ENCODE measurements around the gene HELT.

The HELT gene

GRCh38 chr4:185004562-185005218, 13.6 kb upstream of the HELT start:
- DNase-seq: no peak

- peak; percentile 64 for DNase-seq
Observed at GRCh38 chr4:185005219-185005819, 13.0 kb upstream of the HELT start.

GRCh38 chr4:185011408-185011807, 6.9 kb upstream of the HELT start:
- DNase-seq: no peak

- no peak for DNase-seq
Observed at GRCh38 chr4:185013417-185014125, 4.7 kb upstream of the HELT start.

- DNase-seq: no peak
Observed at GRCh38 chr4:185015108-185015507, 3.2 kb upstream of the HELT start.

GRCh38 chr4:185016101-185016940, 2.0 kb upstream of the HELT start:
- no peak for DNase-seq

- no peak for DNase-seq
Observed at GRCh38 chr4:185016946-185017758, 1.1 kb upstream of the HELT start.

GRCh38 chr4:185018834-185019455, 655 bp downstream of the HELT start:
- no peak for DNase-seq

DNA sequence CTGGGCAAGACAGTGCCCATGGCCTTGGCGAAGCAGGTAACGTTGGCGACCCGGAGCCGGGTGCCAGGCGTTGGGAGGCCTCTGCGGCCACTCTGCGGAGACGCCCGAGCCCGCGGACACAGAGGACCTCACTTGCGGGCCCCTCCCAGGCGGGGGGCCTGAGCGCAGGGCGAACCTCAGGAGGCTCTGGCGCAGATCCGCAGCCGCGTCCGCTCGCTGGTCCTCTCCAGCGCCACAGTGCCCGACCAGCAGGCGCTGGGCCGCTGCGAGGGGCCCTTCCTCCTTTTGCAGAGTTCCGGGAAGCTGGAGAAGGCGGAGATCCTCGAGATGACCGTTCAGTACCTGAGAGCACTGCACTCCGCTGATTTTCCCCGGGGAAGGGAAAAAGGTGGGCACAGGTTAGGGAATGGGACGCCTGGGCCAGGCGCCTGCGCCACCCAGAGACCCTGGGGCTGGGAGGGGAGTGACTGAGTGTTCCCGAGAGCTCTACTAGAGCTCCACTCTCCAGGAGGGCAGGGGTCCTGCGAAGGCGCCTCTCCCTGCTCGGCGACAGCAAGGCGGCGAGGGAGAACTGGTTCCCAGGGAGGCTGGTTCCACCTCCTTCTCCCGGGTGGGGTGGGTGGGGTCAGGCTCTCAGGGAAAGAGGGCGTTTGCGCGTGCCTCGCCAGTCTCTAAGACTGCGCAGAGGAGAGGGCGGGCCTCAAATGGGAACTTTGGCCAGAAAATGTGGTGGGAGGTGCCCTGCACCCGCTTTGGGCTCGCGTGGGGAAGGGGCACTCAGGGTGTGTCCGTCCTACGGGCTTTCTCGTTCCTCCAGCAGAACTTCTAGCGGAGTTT, 1.4 kb downstream of the HELT start:
- DNase-seq: no peak

DNA sequence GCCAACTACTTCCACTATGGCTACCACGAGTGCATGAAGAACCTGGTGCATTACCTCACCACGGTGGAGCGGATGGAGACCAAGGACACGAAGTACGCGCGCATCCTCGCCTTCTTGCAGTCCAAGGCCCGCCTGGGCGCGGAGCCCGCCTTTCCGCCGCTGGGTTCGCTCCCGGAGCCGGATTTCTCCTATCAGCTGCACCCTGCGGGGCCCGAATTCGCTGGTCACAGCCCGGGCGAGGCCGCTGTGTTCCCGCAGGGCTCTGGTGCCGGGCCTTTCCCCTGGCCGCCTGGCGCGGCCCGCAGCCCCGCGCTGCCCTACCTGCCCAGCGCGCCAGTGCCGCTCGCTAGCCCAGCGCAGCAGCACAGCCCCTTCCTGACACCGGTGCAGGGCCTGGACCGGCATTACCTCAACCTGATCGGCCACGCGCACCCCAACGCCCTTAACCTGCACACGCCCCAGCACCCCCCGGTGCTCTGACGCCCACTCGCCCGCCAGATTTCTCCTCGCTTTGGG, 2.1 kb downstream of the HELT start:
- DNase-seq: no peak

DNA sequence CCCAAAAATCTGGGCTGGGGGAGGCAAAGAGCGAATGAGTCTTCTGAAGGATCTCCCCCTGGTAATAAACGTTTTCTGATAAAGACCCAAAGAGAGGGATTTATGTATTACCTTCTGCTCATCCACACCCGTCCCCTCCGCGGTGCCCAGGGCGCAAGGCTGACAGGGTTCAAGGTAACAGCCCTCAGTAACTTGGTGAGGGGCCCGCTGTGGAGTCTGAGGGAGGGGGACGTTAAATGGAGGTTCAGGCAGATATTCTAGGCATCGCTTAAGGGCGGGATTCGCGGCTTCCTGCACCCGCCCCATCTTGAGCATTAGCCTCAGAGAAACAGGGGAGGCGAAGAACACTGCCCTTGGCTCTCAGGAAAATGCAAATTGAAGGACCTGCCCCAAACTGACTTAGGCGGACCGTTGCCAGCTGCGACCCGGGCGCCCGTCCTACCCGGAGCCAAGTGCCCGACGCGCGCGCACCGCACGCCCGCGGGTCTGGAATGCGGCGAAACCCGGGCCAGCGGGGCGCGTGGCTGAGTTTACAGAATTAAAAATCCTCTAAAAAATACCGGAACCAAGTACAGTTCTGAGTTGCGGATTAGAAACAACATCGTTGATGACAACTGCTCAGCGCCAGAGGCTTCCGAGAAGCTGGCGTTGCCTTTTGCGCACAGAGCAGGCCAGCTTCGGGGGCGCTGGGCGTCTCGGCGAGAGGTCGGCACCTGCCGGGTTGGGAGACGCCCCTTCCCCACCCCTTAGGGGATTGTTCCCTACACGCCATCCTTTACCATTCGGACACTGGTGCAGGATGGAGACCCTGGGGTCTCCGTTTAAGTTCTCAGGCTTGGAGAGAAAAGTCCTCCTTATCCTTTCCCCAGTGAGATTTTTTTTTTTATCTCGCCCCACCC, 2.8 kb downstream of the HELT start:
- no peak for DNase-seq

DNA sequence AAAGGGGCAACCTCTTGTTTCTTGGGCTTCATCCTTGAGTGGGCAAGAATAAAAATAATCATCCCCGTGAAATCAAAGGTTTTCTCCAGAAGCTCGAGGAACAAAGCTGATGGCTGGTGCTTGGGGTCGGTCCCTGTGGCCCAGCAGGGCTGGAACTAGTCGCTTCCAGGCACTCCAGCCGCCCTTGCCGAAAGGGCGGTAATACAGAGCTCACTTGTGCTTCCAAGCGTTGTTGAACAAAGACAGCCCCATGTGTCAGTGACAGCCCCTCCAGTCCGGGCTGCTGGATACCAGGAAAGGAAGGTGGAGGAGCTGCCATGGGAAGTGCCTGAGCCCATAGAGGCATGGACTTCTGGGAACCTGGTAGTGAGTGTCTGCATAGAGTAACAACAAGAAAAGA, 5.2 kb downstream of the HELT start:
- no peak for DNase-seq

DNA sequence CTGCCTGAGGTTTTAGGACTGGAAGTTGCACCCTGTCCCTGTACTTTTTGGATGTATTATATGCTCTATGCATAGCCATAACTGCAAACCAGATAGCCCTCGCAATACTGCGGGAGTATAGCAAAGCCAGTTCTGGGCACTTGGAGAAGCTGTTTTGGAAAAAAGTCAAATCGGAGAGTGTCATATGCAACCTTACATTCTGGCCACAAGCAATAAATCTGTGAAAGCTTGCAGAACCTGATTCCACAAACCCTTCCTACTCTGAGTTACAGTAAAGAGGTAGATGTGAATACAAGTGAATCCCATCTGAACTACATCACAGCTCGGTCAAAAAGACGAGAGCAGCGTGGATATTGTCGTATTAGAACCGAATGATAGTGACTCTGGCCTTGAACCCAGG, 10.3 kb downstream of the HELT start:
- DNase-seq: no peak

- DNase-seq: no peak
Observed at GRCh38 chr4:185031611-185032010, 13.3 kb downstream of the HELT start.

DNA sequence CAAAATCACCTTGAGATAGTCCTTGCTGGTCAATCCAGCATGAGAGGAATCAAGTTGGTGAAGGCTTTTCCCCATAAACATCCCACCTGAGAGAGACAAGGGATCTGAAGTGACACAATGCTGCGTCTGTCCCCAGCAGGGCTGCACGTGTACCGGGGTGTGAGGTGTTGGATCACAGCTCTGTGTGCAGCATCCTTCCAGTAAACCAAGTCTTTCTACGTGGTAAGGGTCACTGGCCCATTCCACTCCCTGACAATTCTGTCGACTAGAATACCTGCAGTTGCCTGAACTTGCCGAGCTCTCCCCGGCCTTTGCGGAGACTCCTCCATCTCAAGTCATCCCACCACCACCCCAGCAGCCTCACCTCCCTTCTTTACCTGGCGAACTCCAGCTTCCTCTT, 14.8 kb downstream of the HELT start:
- DNase-seq: no peak

- DNase-seq: peak; percentile 77
Observed at GRCh38 chr4:185033950-185034349, 15.7 kb downstream of the HELT start.

DNA sequence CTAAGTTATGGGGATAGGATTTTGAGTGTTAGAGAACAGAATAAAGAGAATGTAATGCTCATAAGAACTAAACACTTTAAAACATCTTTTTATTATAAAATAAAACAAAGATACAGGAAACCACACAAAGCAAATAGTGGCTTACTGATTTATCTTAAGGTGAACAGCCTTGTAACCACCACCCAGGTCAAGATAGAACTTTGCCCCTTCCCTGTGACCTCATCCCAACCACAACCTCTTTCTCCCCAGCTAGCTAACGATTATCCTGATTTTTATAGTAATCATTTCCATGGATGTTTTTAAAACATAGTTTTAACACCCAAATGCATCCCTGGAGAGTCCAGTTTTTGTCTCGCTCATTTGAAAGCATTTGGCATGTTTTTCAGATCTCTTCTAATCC, 17.0 kb downstream of the HELT start:
- DNase-seq: no peak

GRCh38 chr4:185036019-185036418, 17.7 kb downstream of the HELT start:
- DNase-seq: no peak

DNA sequence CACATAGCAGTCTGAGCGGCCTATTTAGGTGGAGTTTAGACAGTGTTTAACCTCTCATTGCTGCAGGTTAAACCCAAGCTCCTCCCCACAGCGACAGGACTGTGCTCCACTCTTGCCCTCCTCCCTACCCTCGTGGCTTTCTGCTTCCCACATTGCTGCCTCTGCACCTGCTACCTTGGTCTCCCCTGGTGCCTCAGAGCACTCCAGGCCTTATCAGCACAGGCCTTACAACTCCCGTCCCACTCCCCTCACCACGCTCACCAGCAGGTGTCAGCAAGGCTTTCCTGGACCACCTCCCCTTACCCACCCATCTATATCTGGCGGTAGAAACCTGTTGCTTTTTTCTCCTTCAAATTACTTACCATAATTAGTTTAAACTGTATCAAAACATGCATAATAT, 18.6 kb downstream of the HELT start:
- no peak for DNase-seq
